ENCODE data around the gene TMEM235.
"Not testable (repeated sequence)": the region's sequence is repeated elsewhere in the genome, so short reads cannot be mapped to it uniquely, and the experiment has no call there.

The TMEM235 gene

GRCh38 chr17:78219396-78220150 lies 11.9 kb upstream of the TMEM235 start:
- DNase-seq (ENCODE audit: low read depth in 2 of 3, low spot score in 1 of 3), result no peak

DNA sequence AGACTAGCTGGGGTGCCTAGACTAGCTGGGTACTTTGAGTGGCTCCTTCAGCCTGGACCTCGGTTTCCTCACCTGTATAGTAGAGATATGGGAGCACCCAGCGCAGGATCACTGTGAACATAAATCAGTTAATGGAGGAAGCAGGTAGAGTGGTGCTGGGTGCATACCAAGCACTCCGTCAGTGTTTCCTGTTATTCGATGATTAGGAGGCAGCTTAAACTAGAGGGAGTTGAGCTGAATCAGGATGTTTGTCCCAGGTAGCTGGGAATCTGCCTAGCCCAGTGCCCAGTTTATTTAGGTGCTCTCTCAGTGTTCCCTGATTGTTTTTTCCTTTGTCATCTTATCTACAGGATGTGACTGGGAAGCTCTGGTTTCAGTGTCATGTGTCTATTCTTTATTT lies 8.4 kb upstream of the TMEM235 start:
- DNase-seq (ENCODE audit: low read depth in 2 of 3, low spot score in 1 of 3), result no peak

DNA sequence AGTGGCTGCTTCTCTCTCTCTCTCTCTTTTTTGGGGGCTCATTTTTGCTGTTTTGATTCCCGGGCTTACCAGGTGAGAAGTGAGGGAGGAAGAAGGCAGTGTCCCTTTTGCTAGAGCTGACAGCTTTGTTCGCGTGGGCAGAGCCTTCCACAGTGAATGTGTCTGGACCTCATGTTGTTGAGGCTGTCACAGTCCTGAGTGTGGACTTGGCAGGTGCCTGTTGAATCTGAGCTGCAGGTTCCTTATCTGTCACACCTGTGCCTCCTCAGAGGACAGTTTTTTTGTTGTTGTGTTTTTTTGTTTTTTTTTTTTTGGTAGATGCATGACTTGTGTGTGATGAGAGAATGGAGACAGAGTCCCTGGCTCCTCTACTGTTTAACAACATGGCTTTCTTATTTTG lies 7.7 kb upstream of the TMEM235 start:
- no peak for DNase-seq (ENCODE audit: low read depth in 2 of 3, low spot score in 1 of 3)

DNA sequence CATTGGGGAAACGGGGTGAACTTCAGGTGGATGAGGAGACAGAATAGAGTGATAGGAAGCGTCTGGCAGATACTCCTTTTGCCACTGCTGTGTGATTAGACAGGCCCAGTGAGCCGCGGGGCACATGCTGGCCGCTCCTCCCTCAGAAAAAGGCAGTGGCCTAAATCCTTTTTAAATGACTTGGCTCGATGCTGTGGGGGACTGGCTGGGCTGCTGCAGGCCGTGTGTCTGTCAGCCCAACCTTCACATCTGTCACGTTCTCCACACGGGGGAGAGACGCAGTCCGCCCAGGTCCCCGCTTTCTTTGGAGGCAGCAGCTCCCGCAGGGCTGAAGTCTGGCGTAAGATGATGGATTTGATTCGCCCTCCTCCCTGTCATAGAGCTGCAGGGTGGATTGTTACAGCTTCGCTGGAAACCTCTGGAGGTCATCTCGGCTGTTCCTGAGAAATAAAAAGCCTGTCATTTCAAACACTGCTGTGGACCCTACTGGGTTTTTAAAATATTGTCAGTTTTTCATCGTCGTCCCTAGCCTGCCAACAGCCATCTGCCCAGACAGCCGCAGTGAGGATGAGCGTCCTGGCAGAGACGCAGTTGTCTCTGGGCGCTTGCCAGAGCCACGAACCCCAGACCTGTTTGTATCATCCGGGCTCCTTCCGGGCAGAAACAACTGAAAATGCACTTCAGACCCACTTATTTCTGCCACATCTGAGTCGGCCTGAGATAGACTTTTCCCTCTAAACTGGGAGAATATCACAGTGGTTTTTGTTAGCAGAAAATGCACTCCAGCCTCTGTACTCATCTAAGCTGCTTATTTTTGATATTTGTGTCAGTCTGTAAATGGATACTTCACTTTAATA lies 7.0 kb upstream of the TMEM235 start:
- no peak for DNase-seq (ENCODE audit: low read depth in 2 of 3, low spot score in 1 of 3)

DNA sequence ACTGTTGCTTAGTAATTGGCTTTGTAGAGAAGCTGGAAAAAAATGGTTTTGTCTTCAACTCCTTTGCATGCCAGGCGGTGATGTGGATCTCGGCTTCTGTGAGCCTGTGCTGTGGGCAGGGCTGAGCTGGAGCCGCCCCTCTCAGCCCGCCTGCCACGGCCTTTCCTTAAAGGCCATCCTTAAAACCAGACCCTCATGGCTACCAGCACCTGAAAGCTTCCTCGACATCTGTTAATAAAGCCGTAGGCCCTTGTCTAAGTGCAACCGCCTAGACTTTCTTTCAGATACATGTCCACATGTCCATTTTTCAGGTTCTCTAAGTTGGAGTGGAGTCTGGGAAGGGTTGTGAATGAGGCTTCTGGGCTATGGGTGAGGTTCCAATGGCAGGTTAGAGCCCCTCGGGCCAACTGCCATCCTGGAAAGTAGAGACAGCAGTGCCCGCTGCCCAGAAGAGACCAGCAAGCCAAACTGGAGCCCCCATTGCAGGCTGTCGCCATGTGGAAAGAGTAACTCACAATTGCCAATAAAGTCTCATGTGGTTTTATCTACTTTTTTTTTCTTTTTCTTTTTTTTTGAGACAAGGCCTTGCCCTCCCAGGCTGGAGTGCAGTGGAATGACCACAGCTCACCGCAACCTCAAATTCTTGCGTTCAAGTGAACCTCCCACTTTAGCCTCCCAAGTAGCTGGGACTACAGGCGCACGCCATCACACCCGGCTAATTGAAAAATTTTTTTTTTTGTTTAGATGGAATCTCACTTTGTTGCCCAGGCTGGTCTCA lies 6.2 kb upstream of the TMEM235 start:
- DNase-seq (ENCODE audit: low read depth in 2 of 3, low spot score in 1 of 3), result no peak

GRCh38 chr17:78226055-78226758 lies 5.2 kb upstream of the TMEM235 start:
- no peak for DNase-seq (ENCODE audit: low read depth in 2 of 3, low spot score in 1 of 3)

- no peak for DNase-seq (ENCODE audit: low read depth in 2 of 3, low spot score in 1 of 3)
These were observed 4.5 kb upstream of the TMEM235 start for GRCh38 chr17:78226759-78227454.

GRCh38 chr17:78227455-78227916 lies 3.9 kb upstream of the TMEM235 start:
- no peak for DNase-seq (ENCODE audit: low read depth in 2 of 3, low spot score in 1 of 3)

GRCh38 chr17:78228176-78228575 lies 3.3 kb upstream of the TMEM235 start:
- no peak for DNase-seq (ENCODE audit: low read depth in 2 of 3, low spot score in 1 of 3)

- no peak for DNase-seq (ENCODE audit: low read depth in 2 of 3, low spot score in 1 of 3)
These were observed 1.0 kb upstream of the TMEM235 start for GRCh38 chr17:78230252-78230962.

DNA sequence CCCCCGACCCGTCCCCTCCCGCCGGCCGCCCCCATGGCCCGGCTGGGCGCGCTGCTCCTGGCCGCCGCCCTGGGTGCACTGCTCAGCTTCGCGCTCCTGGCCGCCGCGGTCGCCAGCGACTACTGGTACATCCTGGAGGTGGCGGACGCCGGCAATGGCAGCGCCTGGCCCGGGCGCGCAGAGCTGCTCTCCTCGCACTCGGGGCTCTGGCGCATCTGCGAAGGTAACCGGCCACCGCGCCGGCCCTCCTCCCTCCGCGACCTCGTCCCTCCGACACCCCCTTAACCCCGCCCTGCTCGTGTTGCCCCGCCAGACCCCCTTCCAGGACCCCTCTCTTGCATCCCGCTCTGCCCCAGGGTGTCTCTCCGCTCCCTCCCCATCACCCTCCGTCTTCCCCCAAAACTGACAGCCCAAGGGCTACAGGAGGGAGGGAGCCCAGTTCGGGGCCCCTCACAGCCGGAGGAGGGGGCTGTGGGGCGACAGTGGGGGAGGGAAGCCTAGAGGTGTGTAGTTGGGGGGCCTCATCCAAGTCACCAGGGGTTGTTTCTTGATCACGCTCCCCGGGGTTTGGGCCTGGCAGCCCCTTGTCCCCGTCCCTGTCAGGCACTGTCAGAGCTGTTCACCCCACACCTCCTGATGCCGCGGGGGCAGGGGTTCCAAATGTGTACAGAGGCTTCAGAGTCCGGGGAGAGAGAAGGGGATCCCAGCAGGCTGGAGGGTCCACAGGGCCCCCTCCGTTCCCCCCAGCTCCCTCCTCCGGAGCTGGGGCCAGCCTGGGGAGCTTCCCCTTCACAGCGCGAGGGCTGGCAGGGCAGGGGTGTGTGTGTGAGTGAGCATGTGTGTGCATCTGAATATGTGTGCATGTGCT lies 794 bp downstream of the TMEM235 start:
- no peak for DNase-seq (ENCODE audit: low read depth in 2 of 3, low spot score in 1 of 3)

DNA sequence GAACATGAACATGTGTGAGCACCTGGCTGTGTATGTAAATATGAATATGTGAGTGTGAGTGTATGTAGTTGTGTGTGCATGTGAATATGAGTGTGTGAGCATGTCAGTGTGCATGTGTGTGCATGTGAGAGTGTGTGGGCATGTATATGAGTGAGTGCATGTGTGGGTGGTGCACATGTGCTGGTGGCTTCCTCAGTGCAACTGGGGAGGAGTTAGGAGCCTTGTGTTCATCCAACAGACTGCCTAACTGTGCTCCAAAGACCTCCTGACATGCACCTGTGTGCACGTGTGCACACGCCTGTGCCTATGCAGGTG lies 1.4 kb downstream of the TMEM235 start:
- no peak for DNase-seq (ENCODE audit: low read depth in 2 of 3, low spot score in 1 of 3)

DNA sequence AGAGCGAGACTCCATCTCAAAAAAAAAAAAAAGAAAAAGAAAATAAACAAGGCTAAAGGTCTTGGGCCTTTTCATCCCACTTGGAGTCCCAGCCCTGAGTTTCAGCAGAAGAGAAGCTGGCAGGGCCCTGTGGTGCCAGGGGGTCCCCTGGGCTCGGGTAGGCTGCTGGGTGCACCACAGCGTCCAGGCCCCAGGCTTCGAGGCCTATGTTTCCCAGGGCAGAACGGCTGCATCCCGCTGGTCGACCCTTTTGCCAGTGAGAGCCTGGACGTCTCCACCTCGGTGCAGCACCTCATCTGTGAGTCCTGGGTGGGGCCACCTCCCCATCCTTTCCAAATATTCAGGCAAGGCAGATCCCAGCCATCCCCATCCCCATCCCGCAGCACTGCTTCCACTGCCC lies 2.2 kb downstream of the TMEM235 start:
- DNase-seq (ENCODE audit: low read depth in 2 of 3, low spot score in 1 of 3), result no peak

- DNase-seq (ENCODE audit: low read depth in 2 of 3, low spot score in 1 of 3), result no peak
These were observed 2.9 kb downstream of the TMEM235 start for GRCh38 chr17:78234261-78234865.

DNA sequence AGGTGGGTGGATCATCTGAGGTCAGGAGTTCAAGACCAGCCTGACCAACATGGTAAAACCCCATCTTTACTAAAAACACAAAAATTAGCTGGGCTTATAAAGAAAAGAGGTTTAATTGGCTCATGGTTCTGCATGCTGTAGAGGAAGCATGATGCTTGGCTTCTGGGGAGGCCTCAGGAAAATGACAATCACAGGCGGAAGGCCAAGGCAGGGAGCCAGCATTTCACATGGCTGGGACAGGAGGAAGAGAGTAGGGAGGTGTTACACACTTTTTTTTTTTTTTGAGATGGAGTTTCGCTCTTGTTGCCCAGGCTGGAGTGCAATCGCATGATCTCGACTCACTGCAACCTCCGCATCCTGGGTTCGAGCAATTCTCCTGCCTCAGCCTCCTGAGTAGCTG lies 3.6 kb downstream of the TMEM235 start:
- not testable (repeated sequence) for DNase-seq (ENCODE audit: low read depth in 2 of 3, low spot score in 1 of 3)

- no peak for DNase-seq (ENCODE audit: low read depth in 2 of 3, low spot score in 1 of 3)
These were observed 4.5 kb downstream of the TMEM235 start for GRCh38 chr17:78235885-78236284.

GRCh38 chr17:78236362-78237127 lies 5.1 kb downstream of the TMEM235 start:
- DNase-seq (ENCODE audit: low read depth in 2 of 3, low spot score in 1 of 3), result no peak
